Ectodermal cell (in vitro differentiated cells): Measurements from ENCODE around the gene MRPL41. TPM values are rescaled to one million over a fixed set of nuclear protein-coding genes. Genes with fewer than 3 reads are reported as not detected.
"Not testable (repeated sequence)": the region's sequence is repeated elsewhere in the genome, so short reads cannot be mapped to it uniquely, and the experiment has no call there.

Experiments
- H3K27ac ChIP-seq: 2 replicates; pipeline ENCODE4 v1.7.0; 2013; ENCODE audit warnings: mild to moderate bottlenecking, low read depth, low read length; ENCODE audit not compliant: insufficient read depth, poor library complexity, severe bottlenecking
- H3K27me3 ChIP-seq: 2 replicates; pipeline ENCODE4 v1.7.0; 2013; ENCODE audit warnings: mild to moderate bottlenecking, low read length; ENCODE audit not compliant: insufficient read depth, control insufficient read depth, poor library complexity, severe bottlenecking
- H3K36me3 ChIP-seq: one replicate; pipeline ENCODE4 v1.7.0; 2013; ENCODE audit warnings: low read length; ENCODE audit not compliant: control insufficient read depth, insufficient read depth
- H3K4me1 ChIP-seq: one replicate; pipeline ENCODE4 v1.7.0; 2013; ENCODE audit warnings: low read length; ENCODE audit not compliant: control insufficient read depth, insufficient read depth
- H3K4me3 ChIP-seq: 2 replicates; pipeline ENCODE4 v1.7.0; 2013; ENCODE audit warnings: low read depth, low read length, control low read depth; ENCODE audit not compliant: insufficient read depth
- H3K9me3 ChIP-seq: 2 replicates; pipeline ENCODE4 v1.7.0; 2013; ENCODE audit warnings: mild to moderate bottlenecking, low read length, moderate library complexity; ENCODE audit not compliant: control insufficient read depth
- WGBS, 2 experiments: methylation state at CpG; one replicate each; pipeline ENCODE4 v1.1.7; 2013; ENCODE audit warnings: missing lambda C conversion rate in 2 of 2; 5-methylcytosine and 5-hydroxymethylcytosine counted together
- polyA plus RNA-seq, 4 experiments: library from polyadenylated mRNA; stranded (reverse); fragments of 50-300 nt; gene quantifications; one replicate each; pipeline ENCODE4 v1.2.3, GENCODE V29; 2013

The MRPL41 gene
- polyA plus RNA-seq (2013, experiment 1 of 4), result 25.0 TPM
- polyA plus RNA-seq (2013, experiment 2 of 4), result 26.8 TPM
- 25.7 TPM for polyA plus RNA-seq (2013, experiment 3 of 4)
- 28.4 TPM for polyA plus RNA-seq (2013, experiment 4 of 4)

DNA sequence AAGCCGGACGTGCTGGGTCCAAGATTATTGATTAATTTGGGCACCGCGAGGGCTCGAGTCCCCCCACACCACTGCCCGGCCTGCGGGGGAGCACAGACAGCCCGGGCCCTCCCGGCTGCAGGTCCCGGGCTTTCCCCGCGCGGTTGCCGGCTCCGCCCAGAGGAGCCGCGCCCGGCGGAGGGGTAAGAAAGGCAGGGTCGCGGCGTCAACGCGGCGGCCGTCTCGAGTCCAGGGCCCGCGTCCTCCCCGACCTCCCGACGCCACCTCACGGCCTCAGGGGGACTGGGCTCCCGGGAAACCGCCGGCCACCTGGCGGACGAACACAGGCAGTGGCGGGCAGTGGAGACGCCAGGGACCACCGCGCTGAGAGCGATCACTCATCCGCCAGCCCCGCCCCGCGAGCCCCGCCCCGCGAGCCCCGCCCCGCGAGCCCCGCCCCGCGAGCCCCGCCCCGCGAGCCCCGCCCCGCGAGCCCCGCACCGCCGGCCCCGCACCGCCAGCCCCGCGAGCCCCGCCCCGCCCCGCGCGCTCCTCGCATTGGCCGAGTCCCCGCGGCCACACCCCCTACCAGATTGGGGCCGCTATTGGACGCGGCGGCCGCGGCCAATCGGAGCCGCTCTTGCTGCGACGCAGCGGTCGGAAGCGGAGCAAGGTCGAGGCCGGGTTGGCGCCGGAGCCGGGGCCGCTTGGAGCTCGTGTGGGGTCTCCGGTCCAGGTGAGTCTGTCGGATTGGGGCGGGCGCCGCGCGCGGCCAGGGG is at the start of gene MRPL41:
Gene MRPL41 (plus strand): TSS at position 616 of the 758 bp plus-strand sequence. CDS start 203 bp downstream, outside the sequence.
- Histone ChIP-seq H3K36me3 (peaks cover 13% of the 10 kb centered on the region), H3K4me3 (peak within 1 kb of the TSS; percentile 76), H3K9me3 (no peaks in the 10 kb centered on the region), H3K4me1 (peaks cover 7% of the 10 kb centered on the region), H3K27me3 (no peaks in the 10 kb centered on the region), H3K27ac (no peak within 1 kb of the TSS)
- 1% methylated on average over 106 of the region's 106 CpGs for WGBS, 2 experiments

GRCh38 chr9:137502008-137502911 is 49.4 kb upstream of the MRPL41 start:
- H3K9me3 ChIP-seq, result no peaks in the 10 kb centered on the region
- no peaks in the 10 kb centered on the region for H3K36me3 ChIP-seq
- no peak overlapping the region for H3K27ac ChIP-seq
- no peaks in the 10 kb centered on the region for H3K4me1 ChIP-seq
- H3K27me3 ChIP-seq, result no peaks in the 10 kb centered on the region
- H3K4me3 ChIP-seq, result no peak overlapping the region
- WGBS, 2 experiments, result 60 to 63% methylated on average over 28 of the region's 36 CpGs

DNA sequence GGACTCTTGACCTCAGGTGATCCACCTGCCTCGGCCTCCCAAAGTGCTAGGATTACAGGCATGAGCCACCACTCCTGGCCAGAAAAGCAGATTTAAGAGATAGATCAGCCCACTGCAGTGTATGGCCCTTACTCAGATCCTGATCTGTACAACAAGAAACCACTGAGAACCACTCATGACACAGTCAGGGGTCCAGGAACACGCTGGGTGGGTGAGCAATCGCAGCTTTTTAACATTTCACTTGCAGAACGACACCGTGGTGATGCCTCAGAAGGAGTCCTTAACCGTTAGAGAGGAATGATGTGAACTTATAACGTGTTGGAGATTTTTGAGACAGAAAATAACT is 47.3 kb upstream of the MRPL41 start:
- WGBS, 2 experiments, result 84 to 87% methylated on average over 7 of the region's 7 CpGs
- no peaks in the 10 kb centered on the region for H3K27me3 ChIP-seq
- H3K27ac ChIP-seq, result no peak overlapping the region
- no peaks in the 10 kb centered on the region for H3K9me3 ChIP-seq
- H3K36me3 ChIP-seq, result no peaks in the 10 kb centered on the region
- H3K4me1 ChIP-seq, result no peaks in the 10 kb centered on the region
- no peak overlapping the region for H3K4me3 ChIP-seq

DNA sequence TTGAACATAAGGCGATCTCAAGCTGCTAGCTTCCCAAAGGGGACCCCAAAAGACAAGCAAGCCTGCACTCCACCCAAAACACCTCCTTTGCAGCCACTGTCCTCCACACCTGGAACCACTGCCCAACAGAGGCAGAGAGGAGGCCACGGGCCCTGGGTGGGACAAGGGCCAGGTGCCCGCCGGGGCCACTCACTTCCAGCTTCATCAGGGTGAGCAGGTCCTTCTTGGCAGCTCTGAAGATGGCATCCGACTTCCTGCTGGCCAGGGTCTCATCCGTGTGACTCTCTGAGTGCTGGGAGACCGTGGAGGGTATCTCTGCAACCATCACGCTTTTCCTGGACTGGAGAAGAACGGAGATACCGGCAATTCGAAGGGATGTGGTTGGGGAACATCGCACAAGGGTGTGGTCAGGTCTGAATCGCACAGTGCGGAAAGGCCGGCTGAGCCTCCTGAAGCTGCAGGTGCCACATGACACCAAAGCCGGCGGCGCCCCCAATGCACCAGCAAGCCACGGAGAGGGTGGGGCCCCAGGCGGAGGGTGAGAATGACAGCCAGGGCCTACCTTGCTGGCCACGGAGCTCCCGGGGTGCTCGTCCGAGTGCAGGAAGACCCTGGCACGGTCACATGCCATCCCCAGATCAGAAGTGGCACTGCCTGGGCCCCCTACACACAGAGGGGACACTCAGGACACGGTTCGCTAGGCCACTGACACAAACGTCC is 46.1 kb upstream of the MRPL41 start:
- H3K27me3 ChIP-seq, result no peaks in the 10 kb centered on the region
- H3K4me1 ChIP-seq, result no peaks in the 10 kb centered on the region
- no peaks in the 10 kb centered on the region for H3K9me3 ChIP-seq
- no peak overlapping the region for H3K4me3 ChIP-seq
- 92 to 93% methylated on average over 28 of the region's 28 CpGs for WGBS, 2 experiments
- no peak overlapping the region for H3K27ac ChIP-seq
- H3K36me3 ChIP-seq, result no peaks in the 10 kb centered on the region

DNA sequence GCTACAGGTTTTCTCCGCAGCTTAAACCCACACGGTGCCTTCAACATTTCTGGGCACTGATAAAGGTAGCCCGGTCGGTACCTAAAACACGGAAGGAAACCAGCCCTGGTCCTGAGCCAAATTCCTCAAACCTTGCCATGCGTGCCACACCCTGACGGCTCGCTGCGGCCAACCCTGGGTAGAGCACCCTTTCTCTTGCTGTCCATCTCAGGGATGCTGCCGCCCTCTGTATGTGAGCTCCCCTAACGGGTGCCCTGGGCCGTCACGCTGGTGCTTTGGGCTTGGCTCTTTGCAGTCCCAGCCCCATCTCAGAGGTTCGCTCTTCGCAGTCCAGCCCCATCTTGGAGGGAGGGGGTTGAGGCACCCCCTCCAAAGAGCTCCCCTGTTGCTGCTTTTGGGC is 45.4 kb upstream of the MRPL41 start:
- H3K4me1 ChIP-seq, result no peaks in the 10 kb centered on the region
- H3K9me3 ChIP-seq, result no peaks in the 10 kb centered on the region
- H3K27ac ChIP-seq, result no peak overlapping the region
- H3K27me3 ChIP-seq, result no peaks in the 10 kb centered on the region
- no peaks in the 10 kb centered on the region for H3K36me3 ChIP-seq
- no peak overlapping the region for H3K4me3 ChIP-seq
- 90 to 91% methylated on average over 15 of the region's 15 CpGs for WGBS, 2 experiments

- Histone ChIP-seq H3K4me3 (no peak overlapping the region), H3K27ac (no peak overlapping the region), H3K36me3 (no peaks in the 10 kb centered on the region), H3K4me1 (no peaks in the 10 kb centered on the region), H3K9me3 (no peaks in the 10 kb centered on the region), H3K27me3 (no peaks in the 10 kb centered on the region)
- WGBS, 2 experiments, result 94% methylated on average over 26 of the region's 26 CpGs
Measured at GRCh38 chr9:137506702-137507171, 44.9 kb upstream of the MRPL41 start.

- Histone ChIP-seq H3K4me1 (no peaks in the 10 kb centered on the region), H3K9me3 (no peaks in the 10 kb centered on the region), H3K27me3 (no peaks in the 10 kb centered on the region), H3K4me3 (no peak overlapping the region), H3K36me3 (no peaks in the 10 kb centered on the region), H3K27ac (no peak overlapping the region)
- 89 to 93% methylated on average over 14 of the region's 14 CpGs for whole genome bisulfite sequencing, 2 experiments
Measured at GRCh38 chr9:137509198-137509597, 42.5 kb upstream of the MRPL41 start.

- H3K27me3 ChIP-seq, H3K27ac ChIP-seq, H3K36me3 ChIP-seq, H3K9me3 ChIP-seq, H3K4me1 ChIP-seq, H3K4me3 ChIP-seq: not testable (repeated sequence)
- 95 to 97% methylated on average over 22 of the region's 22 CpGs for WGBS, 2 experiments
Measured at GRCh38 chr9:137511126-137511525, 40.6 kb upstream of the MRPL41 start.

DNA sequence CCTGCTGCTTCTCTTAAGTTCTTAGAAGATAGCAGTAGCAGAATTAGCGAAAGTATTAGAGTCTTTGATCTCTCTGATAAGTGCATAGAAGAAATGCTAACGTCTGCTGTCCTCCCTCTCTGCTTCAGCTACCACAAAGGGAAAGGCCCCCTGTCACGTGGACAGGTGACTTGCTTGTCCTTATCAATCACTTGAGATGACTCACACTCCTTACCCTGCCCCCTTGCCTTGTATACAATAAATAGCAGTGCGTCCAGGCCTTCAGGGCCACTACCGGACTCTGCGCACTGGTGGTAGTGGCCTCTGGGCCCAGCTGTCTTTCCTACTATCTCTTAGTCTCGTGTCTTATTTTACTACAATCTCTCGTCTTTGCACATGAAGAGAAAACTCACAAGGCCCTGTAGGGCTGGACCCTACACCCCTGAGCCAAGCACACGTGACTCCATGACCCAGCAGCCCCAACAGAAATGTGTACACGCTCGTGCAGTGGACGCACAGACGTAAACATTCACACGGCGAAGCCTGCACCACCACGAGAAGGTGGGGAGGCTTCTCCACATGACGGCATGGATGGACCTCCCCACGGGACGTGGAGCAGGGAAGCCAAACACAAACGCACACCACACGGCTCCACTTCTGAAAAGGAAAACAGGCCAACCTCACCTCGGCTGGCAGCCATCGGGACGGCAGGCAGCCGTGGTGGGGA is 39.8 kb upstream of the MRPL41 start:
- H3K27ac ChIP-seq, result no peak overlapping the region
- no peaks in the 10 kb centered on the region for H3K27me3 ChIP-seq
- WGBS, 2 experiments, result 93 to 94% methylated on average over 25 of the region's 25 CpGs

More for the DNA sequence above, 39.8 kb upstream of the MRPL41 start:
- no peaks in the 10 kb centered on the region for H3K9me3 ChIP-seq
- H3K4me3 ChIP-seq, result no peak overlapping the region
- no peaks in the 10 kb centered on the region for H3K36me3 ChIP-seq
- no peaks in the 10 kb centered on the region for H3K4me1 ChIP-seq
